Vagina (tissue), 2 donors: Measurements from ENCODE around the gene VRK1.

Source experiments
- POLR2A ChIP-seq, 2 donors: fragments of 450-650 bp; IDR thresholded peaks; one replicate each; pipeline ENCODE4 v1.6.1; 2017; ENCODE audit warnings: antibody characterized with exemption in 2 of 2, mild to moderate bottlenecking in 2 of 2, moderate library complexity in 2 of 2
- POLR2AphosphoS5 ChIP-seq, 2 donors: sonication (generic); formaldehyde crosslinking; IDR thresholded peaks; one replicate each; pipeline ENCODE4 v1.9.0; 2017; ENCODE audit warnings: antibody characterized with exemption in 2 of 2, mild to moderate bottlenecking in 2 of 2, low read depth in 1 of 2; ENCODE audit not compliant: insufficient read depth in 1 of 2
- TF ChIP-seq, protein P1 (sequence below), 3 experiments: fragments of 450-650 bp in 2 of 3; fragments of 200-600 bp in 1 of 3; sonication (generic) in 1 of 3; IDR thresholded peaks; one replicate each; pipeline ENCODE4 v1.5.1; 2017 to 2019; ENCODE audit warnings: antibody characterized with exemption in 3 of 3, mild to moderate bottlenecking in 2 of 3, moderate library complexity in 2 of 3

DNA sequence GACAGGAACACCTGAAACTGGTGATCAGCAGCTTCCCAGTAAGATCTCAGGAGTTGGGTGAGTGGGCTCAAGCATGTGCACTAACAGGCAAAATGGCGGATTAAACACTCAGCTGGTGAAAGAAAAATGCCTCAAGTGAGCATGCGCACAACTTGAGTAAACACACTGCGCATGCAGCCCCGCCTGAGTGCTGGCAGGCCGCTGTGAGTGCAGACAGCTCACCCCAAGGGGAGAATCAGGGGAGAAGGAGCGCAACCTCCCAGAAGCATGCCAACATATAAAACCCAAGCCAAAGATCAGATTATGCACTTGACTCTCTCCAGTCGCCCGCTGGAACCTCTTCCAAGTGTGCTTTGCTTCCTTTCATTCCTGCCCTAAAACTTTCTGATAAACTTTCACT lies 125.8 kb downstream of the VRK1 start:
- TF ChIP-seq, protein P1, sequence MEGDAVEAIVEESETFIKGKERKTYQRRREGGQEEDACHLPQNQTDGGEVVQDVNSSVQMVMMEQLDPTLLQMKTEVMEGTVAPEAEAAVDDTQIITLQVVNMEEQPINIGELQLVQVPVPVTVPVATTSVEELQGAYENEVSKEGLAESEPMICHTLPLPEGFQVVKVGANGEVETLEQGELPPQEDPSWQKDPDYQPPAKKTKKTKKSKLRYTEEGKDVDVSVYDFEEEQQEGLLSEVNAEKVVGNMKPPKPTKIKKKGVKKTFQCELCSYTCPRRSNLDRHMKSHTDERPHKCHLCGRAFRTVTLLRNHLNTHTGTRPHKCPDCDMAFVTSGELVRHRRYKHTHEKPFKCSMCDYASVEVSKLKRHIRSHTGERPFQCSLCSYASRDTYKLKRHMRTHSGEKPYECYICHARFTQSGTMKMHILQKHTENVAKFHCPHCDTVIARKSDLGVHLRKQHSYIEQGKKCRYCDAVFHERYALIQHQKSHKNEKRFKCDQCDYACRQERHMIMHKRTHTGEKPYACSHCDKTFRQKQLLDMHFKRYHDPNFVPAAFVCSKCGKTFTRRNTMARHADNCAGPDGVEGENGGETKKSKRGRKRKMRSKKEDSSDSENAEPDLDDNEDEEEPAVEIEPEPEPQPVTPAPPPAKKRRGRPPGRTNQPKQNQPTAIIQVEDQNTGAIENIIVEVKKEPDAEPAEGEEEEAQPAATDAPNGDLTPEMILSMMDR (IDR thresholded peaks at IDR 0.05), result no peak
- TF ChIP-seq POLR2AphosphoS5 (IDR thresholded peaks at IDR 0.05; ENCODE audit: insufficient read depth in 1 of 2, low read depth in 1 of 2) (no peak), POLR2A (IDR thresholded peaks at IDR 0.05) (no peak)
